Mucosa of descending colon (tissue), 3 donors: ENCODE results near the gene PCLAF. TPM values are rescaled to one million over a fixed set of nuclear protein-coding genes. Genes with fewer than 3 reads are reported as not detected.

Experiments used
- ATAC-seq: fragments of 200-7000 bp; cut with Tn5 transposase; one replicate; pipeline ENCODE4 v1.9.1; 2020; ENCODE audit warnings: mild to moderate bottlenecking, moderate library complexity
- DNase-seq, 3 donors: peaks; one replicate each; pipeline ENCODE4 v3.0.0-alpha.2; 2020
- H3K36me3 ChIP-seq: fragments of 200-600 bp; one replicate; pipeline ENCODE4 v1.8.0; 2021; ENCODE audit warnings: low read depth, mild to moderate bottlenecking
- H3K4me1 ChIP-seq: fragments of 200-600 bp; one replicate; pipeline ENCODE4 v1.8.0; 2021; ENCODE audit warnings: low read depth, mild to moderate bottlenecking
- H3K4me3 ChIP-seq: fragments of 200-600 bp; one replicate; pipeline ENCODE4 v1.8.0; 2021; ENCODE audit warnings: mild to moderate bottlenecking
- H3K9me3 ChIP-seq: fragments of 200-600 bp; one replicate; pipeline ENCODE4 v1.8.0; 2021; ENCODE audit warnings: mild to moderate bottlenecking
- CTCF ChIP-seq: fragments of 200-600 bp; IDR thresholded peaks from one replicate; pipeline ENCODE4 v1.8.0; 2022; ENCODE audit warnings: antibody characterized with exemption, mild to moderate bottlenecking
- intact Hi-C, 2 donors: fragments of 100-400 bp; cut with DNase I in 1 of 2; cut with micrococcal nuclease in 1 of 2; formaldehyde crosslinking; loops; one replicate each; pipeline versions ENCODE4 v1.11.0 to v1.11.1; 2022; cut with DNase I, micrococcal nuclease
- total RNA-seq, 3 donors: library from RNA; stranded (reverse); fragmentation: NEBNext Ultra II Directional in 2 of 3; extraction: Animal tissue kit (Norgen Biotek cat#: 25700) in 2 of 3; gene quantifications; one replicate each; pipeline versions ENCODE4 v1.2.1 to v1.2.4, GENCODE V29; 2021 to 2023
- donor health status: DM: no; HTN: no; CAD: no; lungs with moderate emphysema.
- donor health status: DM: no; HTN: no; CAD: no.
- donor health status: DM: no; HTN: yes; CAD: no.

The PCLAF gene
- total RNA-seq, 3 donors from 2014 or later: 3.3 to 14.7 (median 4.4) TPM

DNA sequence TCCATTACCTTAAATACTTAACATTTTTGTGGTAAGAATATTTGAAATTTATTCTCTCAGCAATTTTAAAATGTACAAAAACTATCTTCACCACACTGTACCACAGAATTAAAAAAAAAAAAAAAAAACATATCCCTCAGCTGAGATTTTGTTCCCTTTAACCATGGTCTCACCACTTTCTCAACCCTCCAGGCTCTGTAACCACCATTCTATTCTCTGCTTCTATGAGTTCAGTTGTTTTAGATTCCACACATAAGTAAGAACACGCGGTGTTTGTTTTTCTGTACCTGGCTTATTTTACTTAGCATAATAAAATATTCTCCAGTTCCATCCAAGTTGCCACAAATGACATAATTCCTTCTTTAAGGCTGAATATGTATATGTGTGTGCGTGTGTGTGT is 66.8 kb downstream of the PCLAF start:
- H3K4me3 ChIP-seq: no peak overlapping the region
- intact Hi-C loops: no loop called here
- DNase-seq: no peak
- H3K36me3 ChIP-seq: no peaks in the 10 kb centered on the region
- H3K4me1 ChIP-seq: no peaks in the 10 kb centered on the region
- no peaks in the 10 kb centered on the region for H3K9me3 ChIP-seq
- ATAC-seq: no peak
- TF ChIP-seq CTCF: no peak

Other genes starting within 250 kb of the PCLAF start
- under 1 TPM; 0.29 to 0.35 (median 0.29) TPM for gene SNX22, start 229.7 kb downstream of the PCLAF start, total RNA-seq
- 100 to 1,000 TPM; 207 to 396 (median 239) TPM for gene PPIB, start 218.4 kb downstream of the PCLAF start, total RNA-seq
- gene CSNK1G1, start 25.3 kb downstream of the PCLAF start, total RNA-seq: 10 to 100 TPM; 19.1 to 22.3 (median 22.3) TPM
- 10 to 100 TPM; 23.8 to 36.9 (median 28.2) TPM for gene TRIP4, start 6.4 kb upstream of the PCLAF start, total RNA-seq
- 10 to 100 TPM; 25.4 to 49.2 (median 29.5) TPM for gene ZNF609, start 79.1 kb upstream of the PCLAF start, total RNA-seq